Measurements from ENCODE around the gene ENOX1. TPM values are rescaled to one million over a fixed set of nuclear protein-coding genes. Genes with fewer than 3 reads are reported as not detected.
A peak's percentile ranks its signal among the peaks of the same experiment; 100 is the strongest.

The ENOX1 gene
- total RNA-seq, 1 experiment from 2014 or later, result 0.26 TPM

DNA sequence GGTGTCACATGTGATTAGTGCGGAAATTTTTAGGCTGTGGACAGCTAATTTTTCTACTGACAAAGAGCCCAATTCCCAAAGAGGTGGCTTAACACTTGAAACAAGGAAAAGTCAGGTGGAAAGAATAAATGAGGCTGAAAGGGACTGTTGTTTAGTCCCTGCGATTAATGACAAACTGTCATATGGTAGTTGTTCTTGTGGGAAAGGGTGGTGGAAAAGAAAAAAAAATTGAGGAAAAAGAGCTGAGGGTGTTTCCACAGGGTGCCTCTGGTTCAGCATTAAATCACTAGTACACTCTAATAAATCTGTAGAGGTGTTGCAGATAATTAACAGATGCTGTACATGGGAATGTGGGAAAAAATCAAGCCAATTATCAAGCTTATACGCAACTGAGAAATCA is 462.6 kb downstream of the ENOX1 start (continued):
- TF ChIP-seq MXD4 (CRISPR knock-in tag; IDR thresholded peaks at IDR 0.05; ENCODE audit: borderline replicate concordance) (no peak), FOXJ3 (CRISPR knock-in tag; IDR thresholded peaks at IDR 0.05; ENCODE audit: borderline replicate concordance) (no peak), SMAD3 (CRISPR knock-in tag; IDR thresholded peaks at IDR 0.05; ENCODE audit: borderline replicate concordance) (no peak), FOXP1 (CRISPR knock-in tag; IDR thresholded peaks at IDR 0.05; ENCODE audit: borderline replicate concordance) (no peak)
- TF ChIP-seq, protein P1, sequence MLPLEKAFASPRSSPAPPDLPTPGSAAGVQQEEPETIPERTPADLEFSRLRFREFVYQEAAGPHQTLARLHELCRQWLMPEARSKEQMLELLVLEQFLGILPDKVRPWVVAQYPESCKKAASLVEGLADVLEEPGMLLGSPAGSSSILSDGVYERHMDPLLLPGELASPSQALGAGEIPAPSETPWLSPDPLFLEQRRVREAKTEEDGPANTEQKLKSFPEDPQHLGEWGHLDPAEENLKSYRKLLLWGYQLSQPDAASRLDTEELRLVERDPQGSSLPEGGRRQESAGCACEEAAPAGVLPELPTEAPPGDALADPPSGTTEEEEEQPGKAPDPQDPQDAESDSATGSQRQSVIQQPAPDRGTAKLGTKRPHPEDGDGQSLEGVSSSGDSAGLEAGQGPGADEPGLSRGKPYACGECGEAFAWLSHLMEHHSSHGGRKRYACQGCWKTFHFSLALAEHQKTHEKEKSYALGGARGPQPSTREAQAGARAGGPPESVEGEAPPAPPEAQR (CRISPR knock-in tag; IDR thresholded peaks at IDR 0.05), result no peak

DNA sequence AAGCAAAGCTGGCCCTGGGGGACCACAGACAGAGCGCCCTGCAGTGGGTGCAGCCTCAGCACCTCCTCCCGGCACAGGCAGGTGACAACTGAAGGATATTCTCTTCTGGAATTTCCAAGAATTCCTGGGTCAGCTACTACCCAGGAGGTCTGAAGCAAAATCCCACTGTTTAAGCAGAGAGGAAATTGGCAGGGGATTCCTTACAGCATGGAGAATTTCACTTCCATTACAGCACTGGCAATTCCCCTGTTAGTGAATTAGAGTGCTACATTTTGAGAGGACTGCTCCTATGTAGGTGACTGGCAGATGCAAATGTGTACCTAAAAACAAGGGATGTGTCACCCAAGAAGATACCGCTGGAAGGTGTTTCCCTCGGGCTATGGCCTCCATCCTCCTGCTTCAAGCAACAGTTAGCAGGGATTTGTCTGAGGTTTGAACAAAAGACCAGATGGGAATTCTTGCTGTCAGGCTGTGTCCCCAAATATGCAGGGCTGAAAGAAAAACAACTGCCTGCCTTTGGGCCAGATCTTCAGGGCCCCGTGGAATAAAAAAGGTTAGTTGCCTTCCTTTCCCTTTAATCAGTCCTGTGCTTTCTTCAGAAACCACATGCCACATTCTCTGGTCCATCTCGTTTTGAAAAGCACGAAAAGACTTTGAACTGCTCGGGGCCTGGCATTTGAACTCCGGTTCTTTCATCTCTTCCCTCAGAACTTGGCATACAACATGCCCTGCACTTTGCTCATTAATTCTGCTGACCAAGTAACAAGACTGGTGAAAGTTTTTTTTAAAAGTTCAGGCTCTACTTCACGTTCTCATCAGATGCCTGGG is 466.9 kb downstream of the ENOX1 start:
- POLR2A ChIA-PET, result no interaction called here
- TF ChIP-seq GRHL2 (CRISPR knock-in tag; IDR thresholded peaks at IDR 0.05; ENCODE audit: insufficient replicate concordance, severe bottlenecking), result no peak
- peak; percentile 27; the same call in 1 of the 2 replicates for TF ChIP-seq ZNF423 (CRISPR knock-in tag; IDR thresholded peaks at IDR 0.05)
- H3K4me1 Mint-ChIP-seq, result peaks cover 54% of the 10 kb centered on the region
- no peaks in the 10 kb centered on the region for H3K9me3 Mint-ChIP-seq
- no peaks in the 10 kb centered on the region; the same call in 1 of the 2 replicates for H3K27me3 Mint-ChIP-seq (ENCODE audit: low read depth)
- CTCF ChIA-PET, result no interaction called here
- H3K36me3 Mint-ChIP-seq, result no peaks in the 10 kb centered on the region
- no peak for DNase-seq (ENCODE audit: low spot score)
- H3K27ac Mint-ChIP-seq, result peak overlapping the region; percentile 36; the same call in 1 of the 2 replicates
- H3K4me3 Mint-ChIP-seq, result no peak overlapping the region
- peak; percentile 60 for ATAC-seq

DNA sequence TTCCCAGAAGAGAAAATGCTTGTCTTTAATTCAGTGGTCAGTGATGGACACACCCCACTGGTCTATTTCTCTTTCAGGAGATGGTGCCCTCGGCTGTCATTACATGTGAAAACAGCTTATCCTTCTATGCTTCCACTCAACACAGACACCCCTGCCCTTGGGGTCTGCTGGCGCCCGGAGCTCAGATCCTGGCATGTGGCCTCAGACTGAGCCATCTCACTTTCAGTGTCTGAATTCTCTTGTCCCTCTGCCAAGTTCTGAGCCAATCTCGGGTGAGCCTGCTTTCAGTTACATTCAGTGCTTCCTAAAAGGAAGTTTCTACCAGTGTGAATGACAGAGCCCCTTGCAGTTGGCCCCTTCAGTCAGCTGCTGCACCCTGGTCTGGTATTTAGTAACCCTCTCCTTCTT is 469.8 kb downstream of the ENOX1 start:
- Mint-ChIP-seq H3K27ac (peak overlapping the region; percentile 86), H3K4me3 (peak overlapping the region; percentile 43), H3K36me3 (no peaks in the 10 kb centered on the region), H3K9me3 (no peaks in the 10 kb centered on the region), H3K27me3 (ENCODE audit: low read depth) (no peaks in the 10 kb centered on the region; the same call in 1 of the 2 replicates), H3K4me1 (peaks cover 54% of the 10 kb centered on the region)
- ATAC-seq, result peak; percentile 23
- DNase-seq (ENCODE audit: low spot score), result no peak
- CTCF ChIA-PET, result interaction anchor here (2.1 kb wide), 1 partner anchor 14 kb away, joined by 7 read pairs; no protein-coding TSS in a partner anchor
- POLR2A ChIA-PET, result no interaction called here
- no peak for TF ChIP-seq SOX15 (CRISPR knock-in tag; IDR thresholded peaks at IDR 0.05)
- no peak for TF ChIP-seq CBFB (CRISPR knock-in tag; IDR thresholded peaks at IDR 0.05; ENCODE audit: low read depth)
- TF ChIP-seq, protein P2, sequence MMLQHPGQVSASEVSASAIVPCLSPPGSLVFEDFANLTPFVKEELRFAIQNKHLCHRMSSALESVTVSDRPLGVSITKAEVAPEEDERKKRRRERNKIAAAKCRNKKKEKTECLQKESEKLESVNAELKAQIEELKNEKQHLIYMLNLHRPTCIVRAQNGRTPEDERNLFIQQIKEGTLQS (CRISPR knock-in tag; conservative IDR thresholded peaks at IDR 0.05), result no peak
- no peak for TF ChIP-seq ATF1 (CRISPR knock-in tag; IDR thresholded peaks at IDR 0.05)
- TF ChIP-seq, protein P3, sequence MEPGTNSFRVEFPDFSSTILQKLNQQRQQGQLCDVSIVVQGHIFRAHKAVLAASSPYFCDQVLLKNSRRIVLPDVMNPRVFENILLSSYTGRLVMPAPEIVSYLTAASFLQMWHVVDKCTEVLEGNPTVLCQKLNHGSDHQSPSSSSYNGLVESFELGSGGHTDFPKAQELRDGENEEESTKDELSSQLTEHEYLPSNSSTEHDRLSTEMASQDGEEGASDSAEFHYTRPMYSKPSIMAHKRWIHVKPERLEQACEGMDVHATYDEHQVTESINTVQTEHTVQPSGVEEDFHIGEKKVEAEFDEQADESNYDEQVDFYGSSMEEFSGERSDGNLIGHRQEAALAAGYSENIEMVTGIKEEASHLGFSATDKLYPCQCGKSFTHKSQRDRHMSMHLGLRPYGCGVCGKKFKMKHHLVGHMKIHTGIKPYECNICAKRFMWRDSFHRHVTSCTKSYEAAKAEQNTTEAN (CRISPR knock-in tag; IDR thresholded peaks at IDR 0.05), result no peak
- TF ChIP-seq ZBTB21 (CRISPR knock-in tag; IDR thresholded peaks at IDR 0.05; ENCODE audit: borderline replicate concordance), result no peak
- no peak for TF ChIP-seq NFE2L1 (CRISPR knock-in tag; IDR thresholded peaks at IDR 0.05)
- TF ChIP-seq, protein P4, sequence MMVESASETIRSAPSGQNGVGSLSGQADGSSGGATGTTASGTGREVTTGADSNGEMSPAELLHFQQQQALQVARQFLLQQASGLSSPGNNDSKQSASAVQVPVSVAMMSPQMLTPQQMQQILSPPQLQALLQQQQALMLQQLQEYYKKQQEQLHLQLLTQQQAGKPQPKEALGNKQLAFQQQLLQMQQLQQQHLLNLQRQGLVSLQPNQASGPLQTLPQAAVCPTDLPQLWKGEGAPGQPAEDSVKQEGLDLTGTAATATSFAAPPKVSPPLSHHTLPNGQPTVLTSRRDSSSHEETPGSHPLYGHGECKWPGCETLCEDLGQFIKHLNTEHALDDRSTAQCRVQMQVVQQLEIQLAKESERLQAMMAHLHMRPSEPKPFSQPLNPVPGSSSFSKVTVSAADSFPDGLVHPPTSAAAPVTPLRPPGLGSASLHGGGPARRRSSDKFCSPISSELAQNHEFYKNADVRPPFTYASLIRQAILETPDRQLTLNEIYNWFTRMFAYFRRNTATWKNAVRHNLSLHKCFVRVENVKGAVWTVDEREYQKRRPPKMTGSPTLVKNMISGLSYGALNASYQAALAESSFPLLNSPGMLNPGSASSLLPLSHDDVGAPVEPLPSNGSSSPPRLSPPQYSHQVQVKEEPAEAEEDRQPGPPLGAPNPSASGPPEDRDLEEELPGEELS (CRISPR knock-in tag; IDR thresholded peaks at IDR 0.05), result no peak
- TF ChIP-seq, protein P5, sequence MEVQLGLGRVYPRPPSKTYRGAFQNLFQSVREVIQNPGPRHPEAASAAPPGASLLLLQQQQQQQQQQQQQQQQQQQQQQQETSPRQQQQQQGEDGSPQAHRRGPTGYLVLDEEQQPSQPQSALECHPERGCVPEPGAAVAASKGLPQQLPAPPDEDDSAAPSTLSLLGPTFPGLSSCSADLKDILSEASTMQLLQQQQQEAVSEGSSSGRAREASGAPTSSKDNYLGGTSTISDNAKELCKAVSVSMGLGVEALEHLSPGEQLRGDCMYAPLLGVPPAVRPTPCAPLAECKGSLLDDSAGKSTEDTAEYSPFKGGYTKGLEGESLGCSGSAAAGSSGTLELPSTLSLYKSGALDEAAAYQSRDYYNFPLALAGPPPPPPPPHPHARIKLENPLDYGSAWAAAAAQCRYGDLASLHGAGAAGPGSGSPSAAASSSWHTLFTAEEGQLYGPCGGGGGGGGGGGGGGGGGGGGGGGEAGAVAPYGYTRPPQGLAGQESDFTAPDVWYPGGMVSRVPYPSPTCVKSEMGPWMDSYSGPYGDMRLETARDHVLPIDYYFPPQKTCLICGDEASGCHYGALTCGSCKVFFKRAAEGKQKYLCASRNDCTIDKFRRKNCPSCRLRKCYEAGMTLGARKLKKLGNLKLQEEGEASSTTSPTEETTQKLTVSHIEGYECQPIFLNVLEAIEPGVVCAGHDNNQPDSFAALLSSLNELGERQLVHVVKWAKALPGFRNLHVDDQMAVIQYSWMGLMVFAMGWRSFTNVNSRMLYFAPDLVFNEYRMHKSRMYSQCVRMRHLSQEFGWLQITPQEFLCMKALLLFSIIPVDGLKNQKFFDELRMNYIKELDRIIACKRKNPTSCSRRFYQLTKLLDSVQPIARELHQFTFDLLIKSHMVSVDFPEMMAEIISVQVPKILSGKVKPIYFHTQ (CRISPR knock-in tag; IDR thresholded peaks at IDR 0.05), result no peak
- no peak for TF ChIP-seq TEAD1 (CRISPR knock-in tag; IDR thresholded peaks at IDR 0.05)
- TF ChIP-seq, protein P6, sequence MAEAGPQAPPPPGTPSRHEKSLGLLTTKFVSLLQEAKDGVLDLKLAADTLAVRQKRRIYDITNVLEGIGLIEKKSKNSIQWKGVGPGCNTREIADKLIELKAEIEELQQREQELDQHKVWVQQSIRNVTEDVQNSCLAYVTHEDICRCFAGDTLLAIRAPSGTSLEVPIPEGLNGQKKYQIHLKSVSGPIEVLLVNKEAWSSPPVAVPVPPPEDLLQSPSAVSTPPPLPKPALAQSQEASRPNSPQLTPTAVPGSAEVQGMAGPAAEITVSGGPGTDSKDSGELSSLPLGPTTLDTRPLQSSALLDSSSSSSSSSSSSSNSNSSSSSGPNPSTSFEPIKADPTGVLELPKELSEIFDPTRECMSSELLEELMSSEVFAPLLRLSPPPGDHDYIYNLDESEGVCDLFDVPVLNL (CRISPR knock-in tag; IDR thresholded peaks at IDR 0.05; ENCODE audit: borderline replicate concordance, low read depth), result no peak
- TF ChIP-seq, protein P7, sequence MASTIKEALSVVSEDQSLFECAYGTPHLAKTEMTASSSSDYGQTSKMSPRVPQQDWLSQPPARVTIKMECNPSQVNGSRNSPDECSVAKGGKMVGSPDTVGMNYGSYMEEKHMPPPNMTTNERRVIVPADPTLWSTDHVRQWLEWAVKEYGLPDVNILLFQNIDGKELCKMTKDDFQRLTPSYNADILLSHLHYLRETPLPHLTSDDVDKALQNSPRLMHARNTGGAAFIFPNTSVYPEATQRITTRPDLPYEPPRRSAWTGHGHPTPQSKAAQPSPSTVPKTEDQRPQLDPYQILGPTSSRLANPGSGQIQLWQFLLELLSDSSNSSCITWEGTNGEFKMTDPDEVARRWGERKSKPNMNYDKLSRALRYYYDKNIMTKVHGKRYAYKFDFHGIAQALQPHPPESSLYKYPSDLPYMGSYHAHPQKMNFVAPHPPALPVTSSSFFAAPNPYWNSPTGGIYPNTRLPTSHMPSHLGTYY (CRISPR knock-in tag; IDR thresholded peaks at IDR 0.05), result no peak
- TF ChIP-seq SMAD3 (CRISPR knock-in tag; IDR thresholded peaks at IDR 0.05; ENCODE audit: borderline replicate concordance), result no peak
- TF ChIP-seq GRHL2 (CRISPR knock-in tag; IDR thresholded peaks at IDR 0.05; ENCODE audit: insufficient replicate concordance, severe bottlenecking), result no peak
- no peak for TF ChIP-seq ZNF219 (CRISPR knock-in tag; IDR thresholded peaks at IDR 0.05; ENCODE audit: borderline replicate concordance)
